LNCAP (cell line): ENCODE results near the gene IQCK.

ENCODE experiments used
- CTCF ChIP-seq: fragments of 450-650 bp; IDR thresholded peaks from 2 replicates; pipeline ENCODE4 v1.5.1; 2017; ENCODE audit warnings: mild to moderate bottlenecking

IQCK gene

GRCh38 chr16:19851476-19851875, 133.4 kb downstream of the IQCK start:
- no peak for TF ChIP-seq CTCF

- TF ChIP-seq CTCF, result no peak
These were observed 135.2 kb downstream of the IQCK start for GRCh38 chr16:19853132-19853741.

GRCh38 chr16:19853742-19854542, 135.9 kb downstream of the IQCK start:
- TF ChIP-seq CTCF, result no peak

- TF ChIP-seq CTCF, result no peak
These were observed 136.4 kb downstream of the IQCK start for GRCh38 chr16:19854543-19854876.

GRCh38 chr16:19856120-19856519, 138.0 kb downstream of the IQCK start:
- no peak for TF ChIP-seq CTCF

- TF ChIP-seq CTCF, result no peak
These were observed 139.7 kb downstream of the IQCK start for GRCh38 chr16:19857593-19858339.

GRCh38 chr16:19858340-19859018, 140.4 kb downstream of the IQCK start:
- TF ChIP-seq CTCF, result no peak
